HCT116 (cell line): ENCODE data around the gene LINS1. TPM values are rescaled to one million over a fixed set of nuclear protein-coding genes. Genes with fewer than 3 reads are reported as not detected.

Experiments used
- ATAC-seq: fragments of 200-7000 bp; cut with Tn5 transposase; 2 replicates; pipeline ENCODE4 v1.9.1; 2020; ENCODE audit warnings: mild to moderate bottlenecking, moderate library complexity
- BruUV-seq: library from RNA; stranded (reverse); fragments of 400-500 nt; replicated peaks from 2 replicates; lab custom pipeline; 2021; lab: Mats Ljungman, UMichigan
- CTCF ChIA-PET: fragments of 300-600 bp; sonication (Branson Sonifier 250); formaldehyde crosslinking; loops from one replicate; lab custom pipeline; 2021; ENCODE audit warnings: antibody characterized with exemption; lab: Charles Lee
- POLR2A ChIA-PET: fragments of 300-600, 350-600 bp; sonication (Branson Sonifier 250); formaldehyde crosslinking; loops from one replicate; lab custom pipeline; 2021; ENCODE audit warnings: antibody characterized with exemption; lab: Charles Lee
- RAD21 ChIA-PET, 2 experiments: fragments of 300-600 bp; sonication (Branson Sonifier 250); formaldehyde crosslinking; loops; one replicate each; lab custom pipeline; 2023; ENCODE audit warnings: low total read pairs in 2 of 2; ENCODE audit not compliant: uncharacterized antibody in 2 of 2, unreplicated experiment in 2 of 2, low non-redundant PET in 1 of 2; lab: Charles Lee
- DNase-seq: peaks from one replicate; pipeline ENCODE4 v3.0.0-alpha.2; 2010; ENCODE audit warnings: low read depth, low spot score
- H2AFZ ChIP-seq: fragments of 200-600 bp; shearing (Covaris generic), sonication (generic); 2 replicates; pipeline ENCODE4 v1.6.1; 2017; ENCODE audit warnings: low read depth, mixed run types, mixed read lengths, antibody characterized with exemption, low read length; ENCODE audit not compliant: poor library complexity, severe bottlenecking
- H3K27ac ChIP-seq: 2 replicates; pipeline ENCODE4 v1.5.1; 2012; ENCODE audit warnings: low read depth, low read length
- H3K27me3 ChIP-seq: fragments of 200-600 bp; sonication (generic); 2 replicates; pipeline ENCODE4 v1.6.1; 2016; ENCODE audit warnings: mixed run types, low read length, mixed read lengths; ENCODE audit not compliant: insufficient read depth
- H3K36me3 ChIP-seq, 2 experiments: fragments of 200-500 bp in 1 of 2; fragments of 200-600 bp in 1 of 2; sonication (Bioruptor generic) in 1 of 2; sonication (generic) in 1 of 2; 2 replicates each; pipeline versions ENCODE4 v1.5.1 to v1.6.1; 2014 to 2016; ENCODE audit warnings: low read length in 2 of 2, inconsistent platforms in 1 of 2, mixed read lengths in 1 of 2, mixed run types in 1 of 2; ENCODE audit not compliant: insufficient read depth in 2 of 2, control insufficient read depth in 1 of 2
- H3K4me1 ChIP-seq, 2 experiments: fragments of 200-600 bp in 1 of 2; sonication (generic) in 1 of 2; 2 replicates each; pipeline versions ENCODE4 v1.5.1 to v1.6.1; 2012 to 2017; ENCODE audit warnings: low read length in 2 of 2, inconsistent platforms in 1 of 2, mild to moderate bottlenecking in 1 of 2, mixed read lengths in 1 of 2, mixed run types in 1 of 2, moderate library complexity in 1 of 2; ENCODE audit not compliant: insufficient read depth in 2 of 2, control insufficient read depth in 1 of 2
- H3K4me2 ChIP-seq: fragments of 200-600 bp; sonication (generic); 2 replicates; pipeline ENCODE4 v1.6.1; 2017; ENCODE audit warnings: mixed run types, low read length, mixed read lengths
- H3K4me3 ChIP-seq, 2 experiments: fragments of 200-600 bp in 1 of 2; sonication (generic) in 1 of 2; replicated peaks in 1 of 2; 2 replicates each; pipeline ENCODE4 v1.5.1; 2011 to 2016; ENCODE audit warnings: low read length in 2 of 2, control low read depth in 1 of 2, low read depth in 1 of 2, mild to moderate bottlenecking in 1 of 2, mixed read lengths in 1 of 2, mixed run types in 1 of 2
- H3K79me2 ChIP-seq: fragments of 200-600 bp; sonication (generic); 2 replicates; pipeline ENCODE4 v1.6.1; 2017; ENCODE audit warnings: mild to moderate bottlenecking, mixed run types, low read length, moderate library complexity, mixed read lengths; ENCODE audit not compliant: insufficient read depth
- H3K9ac ChIP-seq: fragments of 200-600 bp; sonication (generic); 2 replicates; pipeline ENCODE4 v1.6.1; 2016; ENCODE audit warnings: low read length, mixed read lengths
- H3K9me2 ChIP-seq: fragments of 200-600 bp; sonication (generic), shearing (Covaris generic); 2 replicates; pipeline ENCODE4 v1.6.1; 2017; ENCODE audit warnings: mixed run types, mild to moderate bottlenecking, moderate library complexity; ENCODE audit not compliant: insufficient read depth
- H3K9me3 ChIP-seq, 2 experiments: fragments of 200-500 bp in 1 of 2; fragments of 200-600 bp in 1 of 2; sonication (Bioruptor generic) in 1 of 2; sonication (generic) in 1 of 2; 2 replicates each; pipeline ENCODE4 v1.6.1; 2014 to 2017; ENCODE audit warnings: low read length in 2 of 2, mixed read lengths in 2 of 2, inconsistent platforms in 1 of 2, low read depth in 1 of 2, mild to moderate bottlenecking in 1 of 2, mixed run types in 1 of 2, moderate library complexity in 1 of 2; ENCODE audit not compliant: control insufficient read depth in 1 of 2, insufficient read depth in 1 of 2
- H4K20me1 ChIP-seq: fragments of 200-600 bp; sonication (generic), shearing (Covaris generic); 2 replicates; pipeline ENCODE4 v1.6.1; 2017; ENCODE audit warnings: mixed run types, mild to moderate bottlenecking, moderate library complexity; ENCODE audit not compliant: insufficient read depth
- CBX3 ChIP-seq: IDR thresholded peaks from 2 replicates; pipeline ENCODE4 v1.6.1; 2012; ENCODE audit warnings: low read depth
- EGR1 ChIP-seq: IDR thresholded peaks from 2 replicates; pipeline ENCODE4 v1.6.1; 2012; ENCODE audit warnings: low read depth
- ELF1 ChIP-seq: IDR thresholded peaks from 2 replicates; pipeline ENCODE4 v1.6.1; 2012; ENCODE audit warnings: low read depth, borderline replicate concordance
- EZH2 ChIP-seq: fragments of 200-600 bp; sonication (generic); IDR thresholded peaks from 2 replicates; pipeline ENCODE4 v1.6.1; 2017; ENCODE audit warnings: antibody characterized with exemption, mixed run types
- FOSL1 ChIP-seq: IDR thresholded peaks from 2 replicates; pipeline ENCODE4 v1.6.1; 2012; ENCODE audit warnings: low read depth
- JUND ChIP-seq: IDR thresholded peaks from 2 replicates; pipeline ENCODE4 v1.6.1; 2012
- MAX ChIP-seq: IDR thresholded peaks from 2 replicates; pipeline ENCODE4 v1.6.1; 2012
- POLR2A ChIP-seq: IDR thresholded peaks from 2 replicates; pipeline ENCODE4 v1.7.0; 2011; ENCODE audit warnings: borderline replicate concordance; ENCODE audit not compliant: insufficient read depth, insufficient read length; ENCODE audit errors: extremely low read depth
- POLR2AphosphoS5 ChIP-seq: IDR thresholded peaks from 2 replicates; pipeline ENCODE4 v1.6.1; 2011; ENCODE audit warnings: mild to moderate bottlenecking, low read depth, low read length, moderate library complexity
- REST ChIP-seq: IDR thresholded peaks from 2 replicates; pipeline ENCODE4 v1.6.1; 2012; ENCODE audit warnings: low read depth
- SIN3A ChIP-seq: IDR thresholded peaks from 2 replicates; pipeline ENCODE4 v1.6.1; 2012; ENCODE audit warnings: low read depth
- SP1 ChIP-seq: IDR thresholded peaks from 2 replicates; pipeline ENCODE4 v1.6.1; 2012; ENCODE audit warnings: low read depth
- SRF ChIP-seq: IDR thresholded peaks from 2 replicates; pipeline ENCODE4 v1.6.1; 2012; ENCODE audit warnings: low read depth
- TCF7L2 ChIP-seq: IDR thresholded peaks from 2 replicates; pipeline ENCODE4 v1.7.0; 2011; ENCODE audit warnings: borderline replicate concordance, inconsistent platforms; ENCODE audit not compliant: insufficient read depth, insufficient read length; ENCODE audit errors: extremely low read depth
- YY1 ChIP-seq: IDR thresholded peaks from 2 replicates; pipeline ENCODE4 v1.6.1; 2011; ENCODE audit warnings: low read length, low read depth, moderate library complexity, mild to moderate bottlenecking; ENCODE audit not compliant: insufficient replicate concordance; ENCODE audit errors: extremely low read depth
- ZBTB33 ChIP-seq: IDR thresholded peaks from 2 replicates; pipeline ENCODE4 v1.6.1; 2011; ENCODE audit warnings: mild to moderate bottlenecking, low read length, moderate library complexity; ENCODE audit not compliant: insufficient replicate concordance; ENCODE audit errors: extremely low read depth
- ZFX ChIP-seq: fragments of 450-650 bp; IDR thresholded peaks from 2 replicates; pipeline ENCODE4 v1.6.1; 2017
- ZNF274 ChIP-seq: fragments of 200-500 bp; sonication (Bioruptor generic); IDR thresholded peaks from 2 replicates; pipeline ENCODE4 v1.6.1; 2014; ENCODE audit warnings: mild to moderate bottlenecking, low read depth, low read length, inconsistent platforms
- intact Hi-C: fragments of 100-400 bp; cut with micrococcal nuclease; formaldehyde crosslinking; loops from 2 replicates; pipeline ENCODE4 v1.10.0; 2022
- total RNA-seq: library from RNA; stranded (reverse); gene quantifications from one replicate; pipeline ENCODE4 v1.2.1, GENCODE V29; 2021; ENCODE audit not compliant: unreplicated experiment

Gene LINS1
- total RNA-seq, 1 experiment from 2014 or later: 14.7 TPM

- no peaks in the 10 kb centered on the region for H3K4me1 ChIP-seq
- no peaks in the 10 kb centered on the region for H3K27me3 ChIP-seq
- no peaks in the 10 kb centered on the region for H3K9me2 ChIP-seq
- no peaks in the 10 kb centered on the region for H3K36me3 ChIP-seq
- CTCF ChIA-PET: no interaction called here
- H3K9ac ChIP-seq: no peak overlapping the region
- no peak overlapping the region for H3K4me3 ChIP-seq
- H2AFZ ChIP-seq: no peak overlapping the region
- TF ChIP-seq EGR1: no peak
- no peak for TF ChIP-seq ZFX
- no peak for TF ChIP-seq REST
- no peak for TF ChIP-seq ZNF274
- TF ChIP-seq JUND: no peak
- no peak for TF ChIP-seq SIN3A
- no peak for TF ChIP-seq SRF
- TF ChIP-seq POLR2A: no peak
- TF ChIP-seq CBX3: no peak
- no peak for TF ChIP-seq POLR2AphosphoS5
- TF ChIP-seq YY1: no peak
- no peak for TF ChIP-seq EZH2
- TF ChIP-seq TCF7L2: no peak
- no peak for TF ChIP-seq ELF1
- no peak for TF ChIP-seq MAX
- TF ChIP-seq SP1: no peak
- TF ChIP-seq ZBTB33: no peak
- no peak for TF ChIP-seq FOSL1
- RAD21 ChIA-PET: no interaction called here
- DNase-seq (no peak), ATAC-seq (no peak)
- no peaks in the 10 kb centered on the region for H4K20me1 ChIP-seq
- no peak overlapping the region; the same call in 1 of the 2 replicates for H3K27ac ChIP-seq
- intact Hi-C loops: no loop called here
- POLR2A ChIA-PET: no interaction called here
- H3K79me2 ChIP-seq: no peaks in the 10 kb centered on the region
- no peak overlapping the region for H3K4me2 ChIP-seq
- BruUV-seq: no TSS peak
- no peaks in the 10 kb centered on the region for H3K9me3 ChIP-seq
These were observed 57.6 kb downstream of the LINS1 start for GRCh38 chr15:100544338-100544841.
